Lower leg skin (tissue), 4 donors: ENCODE results near the gene RNASE7. TPM values are rescaled to one million over a fixed set of nuclear protein-coding genes. Genes with fewer than 3 reads are reported as not detected.

Experiments used
- DNase-seq, 2 donors: peaks; one replicate each; pipeline ENCODE4 v3.0.0-alpha.2; 2019; ENCODE audit warnings: low spot score in 2 of 2
- H3K4me3 ChIP-seq: fragments of 200-600 bp; sonication (generic); 2 replicates; pipeline ENCODE4 v1.5.1; 2017; ENCODE audit warnings: mild to moderate bottlenecking, low read depth; ENCODE audit not compliant: poor library complexity, severe bottlenecking
- CTCF ChIP-seq, 3 donors: fragments of 450-650 bp; IDR thresholded peaks; one replicate each; pipeline ENCODE4 v1.5.1; 2016; ENCODE audit warnings: antibody characterized with exemption in 3 of 3, mild to moderate bottlenecking in 3 of 3, moderate library complexity in 2 of 3
- POLR2A ChIP-seq, 2 donors: fragments of 450-650 bp; IDR thresholded peaks; one replicate each; pipeline ENCODE4 v1.6.1; 2016 to 2017; ENCODE audit warnings: antibody characterized with exemption in 2 of 2, mild to moderate bottlenecking in 1 of 2, moderate library complexity in 1 of 2
- WGBS, 2 donors: methylation state at CpG; one replicate each; pipeline ENCODE4 v1.1.5; 2018; 5-methylcytosine and 5-hydroxymethylcytosine counted together
- intact Hi-C: fragments of 100-400 bp; cut with DNase I; formaldehyde crosslinking; loops from one replicate; pipeline ENCODE4 v1.15.0; 2023; ENCODE audit warnings: low total_unique reads
- total RNA-seq, 4 donors: library from RNA; depleted of rRNA; stranded (reverse); fragments of >200 nt; gene quantifications; one replicate each; pipeline ENCODE4 v1.1.0, GENCODE V29; 2016

The RNASE7 gene
- total RNA-seq, 4 donors from 2014 or later = 34.1 to 83.3 (median 47.8) TPM

GRCh38 chr14:21070083-21070609, 28.0 kb downstream of the RNASE7 start, which contains the start of gene ARHGEF40:
ARHGEF40 (plus strand) TSS chr14:21070304; CDS start chr14:21070397, 93 bp downstream.
- peak in 1 of 2 donors; percentile 90 for DNase-seq
- TF ChIP-seq CTCF (IDR thresholded peaks at IDR 0.05) = no peak
- TF ChIP-seq POLR2A (IDR thresholded peaks at IDR 0.05) = no peak
- H3K4me3 ChIP-seq = peak within 1 kb of the TSS; percentile 55
- intact Hi-C loops = no loop called here
- 0% methylated on average over 19 to 34 of the region's 63 CpGs for WGBS, 2 donors

GRCh38 chr14:21070610-21071224, 28.6 kb downstream of the RNASE7 start:
- H3K4me3 ChIP-seq = peak overlapping the region; percentile 55
- intact Hi-C loops = no loop called here
- DNase-seq = peak in 1 of 2 donors; percentile 89
- 0% methylated on average over 20 to 23 of the region's 23 CpGs for WGBS, 2 donors
- TF ChIP-seq CTCF (IDR thresholded peaks at IDR 0.05) = no peak
- TF ChIP-seq POLR2A (IDR thresholded peaks at IDR 0.05) = no peak

- TF ChIP-seq POLR2A (IDR thresholded peaks at IDR 0.05) (no peak), CTCF (IDR thresholded peaks at IDR 0.05) (no peak)
- 1 to 2% methylated on average over 35 to 37 of the region's 37 CpGs for WGBS, 2 donors
- H3K4me3 ChIP-seq = peak overlapping the region; percentile 55
- intact Hi-C loops = no loop called here
- peak; percentile 79 to 97 for DNase-seq
These were observed 29.3 kb downstream of the RNASE7 start for GRCh38 chr14:21071225-21072030.

GRCh38 chr14:21072031-21072473, 29.9 kb downstream of the RNASE7 start:
- TF ChIP-seq POLR2A (IDR thresholded peaks at IDR 0.05) (no peak), CTCF (IDR thresholded peaks at IDR 0.05) (no peak)
- intact Hi-C loops = no loop called here

GRCh38 chr14:21072781-21073339, 30.7 kb downstream of the RNASE7 start:
- no peak for TF ChIP-seq POLR2A (IDR thresholded peaks at IDR 0.05)
- TF ChIP-seq CTCF (IDR thresholded peaks at IDR 0.05) = no peak
- intact Hi-C loops = no loop called here
- no peak overlapping the region for H3K4me3 ChIP-seq
- WGBS, 2 donors = 86 to 90% methylated on average over 9 of the region's 9 CpGs
- DNase-seq = peak in 1 of 2 donors; percentile 83

More at GRCh38 chr14:21072031-21072473, 29.9 kb downstream of the RNASE7 start:
- DNase-seq = peak; percentile 54 to 79
- 26 to 34% methylated on average over 4 of the region's 4 CpGs for WGBS, 2 donors
- H3K4me3 ChIP-seq = no peak overlapping the region
